ENCODE measurements around the gene APCDD1. TPM values are rescaled to one million over a fixed set of nuclear protein-coding genes. Genes with fewer than 3 reads are reported as not detected.

Gene APCDD1
- total and polyA plus RNA-seq, 2 of the 13 experiments (the other 11 are each of a cell fraction or from before 2014, with no cell fraction given), result 2.1 to 8.6 TPM

DNA sequence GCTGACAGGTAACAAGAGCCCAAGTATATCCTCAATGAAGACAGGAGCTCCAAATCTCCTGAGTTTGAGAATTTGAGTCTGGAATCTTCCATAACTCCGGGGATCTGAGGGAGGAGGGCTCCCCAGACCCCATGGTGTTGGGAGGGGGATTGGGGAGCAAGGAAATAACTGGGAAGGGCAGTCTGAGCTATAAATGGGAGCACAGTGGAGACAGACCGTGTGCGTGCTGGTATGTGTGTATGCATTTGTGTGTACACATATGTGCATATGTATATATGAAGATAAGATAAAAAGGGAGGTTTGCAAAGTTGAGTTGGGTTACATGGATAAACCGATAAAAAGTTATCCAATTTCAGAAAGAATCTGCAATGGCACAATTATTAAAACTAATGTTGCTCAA, 2.3 kb downstream of the APCDD1 start:
- ChIA-PET CTCF (ENCODE audit: low intra/inter-chr PET ratio, low total read pairs) (no interaction called here), POLR2A (no interaction called here)
- Histone ChIP-seq H3K36me3 (replicated peaks in 1 of 2; ENCODE audit: control insufficient read depth in 1 of 2, insufficient read depth in 2 of 2, low read length in 2 of 2) (no peaks in the 10 kb centered on the region), H3K79me2 (ENCODE audit: insufficient read depth, low read length) (no peaks in the 10 kb centered on the region), H3K27me3 (ENCODE audit: control insufficient read depth in 1 of 2, insufficient read depth in 2 of 2, low read length in 2 of 2) (peaks cover 2 to 27% of the 10 kb centered on the region in 2 experiments; a peak in 3 of 5 replicates), H3K9me3 (ENCODE audit: low read length) (no peaks in the 10 kb centered on the region), H3K4me2 (ENCODE audit: low read depth, low read length) (peak overlapping the region; percentile 91), H3K4me1 (ENCODE audit: insufficient read depth, low read length) (peaks cover 45% of the 10 kb centered on the region), H3K9ac (ENCODE audit: insufficient read depth, low read depth, low read length) (0 out of 2 replicates have a peak overlapping the region, but pooled peaks have one; percentile 71), H2AFZ (ENCODE audit: low read length) (no peak overlapping the region), H3K27ac (ENCODE audit: extremely low read length, insufficient read depth, low read length) (no peak overlapping the region), H4K20me1 (ENCODE audit: insufficient read depth, low read length) (no peaks in the 10 kb centered on the region), H3K4me3 (replicated peaks in 1 of 3; ENCODE audit: insufficient read depth in 1 of 3, low read depth in 2 of 3, low read length in 3 of 3) (peak overlapping the region in 1 of 3 experiments; percentile 58; a peak in 1 of 6 replicates)
- WGBS (ENCODE audit: low lambda C conversion rate), result 73% methylated on average over 4 of the region's 4 CpGs
- no peak for ATAC-seq
- intact Hi-C loops (cut with micrococcal nuclease; ENCODE audit: unreplicated experiment), result no loop called here
- DNase-seq (ENCODE audit: low spot score), result no peak
- in situ Hi-C loops (cut with HindIII; ENCODE audit: extremely low pct_ligation_motif_present, low pct_unique_long_range_greater_than_20kb), result no loop called here
- no peak for FAIRE-seq
- BruUV-seq (replicated peaks), result no TSS peak
- TF ChIP-seq NR2F1 (CRISPR knock-in tag; IDR thresholded peaks at IDR 0.05) (no peak), PHF5A (CRISPR knock-in tag; IDR thresholded peaks at IDR 0.05; ENCODE audit: low read depth, unreplicated experiment) (no peak), FOXP1 (IDR thresholded peaks at IDR 0.05) (no peak), FOXP1 (CRISPR knock-in tag; IDR thresholded peaks at IDR 0.05) (no peak), NCOA5 (CRISPR knock-in tag; IDR thresholded peaks at IDR 0.05) (no peak), CCDC6 (CRISPR knock-in tag; IDR thresholded peaks at IDR 0.05) (no peak), RARG (CRISPR knock-in tag; IDR thresholded peaks at IDR 0.05; ENCODE audit: low read depth) (no peak), ZNF160 (CRISPR knock-in tag; IDR thresholded peaks at IDR 0.05) (no peak), ZNF430 (CRISPR knock-in tag; IDR thresholded peaks at IDR 0.05) (no peak), SALL1 (CRISPR knock-in tag; IDR thresholded peaks at IDR 0.05) (no peak), MAFK (conservative IDR thresholded peaks at IDR 0.05 in 1 of 2, IDR thresholded peaks at IDR 0.05 in 1 of 2; ENCODE audit: low read length in 2 of 2) (no peak), TBX3 (IDR thresholded peaks at IDR 0.05; ENCODE audit: borderline replicate concordance) (no peak), TCF7L2 (IDR thresholded peaks at IDR 0.05; ENCODE audit: low read depth, low read length) (no peak), ZFP1 (CRISPR knock-in tag; IDR thresholded peaks at IDR 0.05) (no peak), NFKBIZ (CRISPR knock-in tag; IDR thresholded peaks at IDR 0.05) (no peak), HNF4G (IDR thresholded peaks at IDR 0.05; ENCODE audit: borderline replicate concordance, low read depth, low read length) (no peak), HNF4G (CRISPR knock-in tag; IDR thresholded peaks at IDR 0.05; ENCODE audit: borderline replicate concordance, low read depth) (no peak), PAF1 (CRISPR knock-in tag; IDR thresholded peaks at IDR 0.05) (no peak)
- TF ChIP-seq, protein P1, sequence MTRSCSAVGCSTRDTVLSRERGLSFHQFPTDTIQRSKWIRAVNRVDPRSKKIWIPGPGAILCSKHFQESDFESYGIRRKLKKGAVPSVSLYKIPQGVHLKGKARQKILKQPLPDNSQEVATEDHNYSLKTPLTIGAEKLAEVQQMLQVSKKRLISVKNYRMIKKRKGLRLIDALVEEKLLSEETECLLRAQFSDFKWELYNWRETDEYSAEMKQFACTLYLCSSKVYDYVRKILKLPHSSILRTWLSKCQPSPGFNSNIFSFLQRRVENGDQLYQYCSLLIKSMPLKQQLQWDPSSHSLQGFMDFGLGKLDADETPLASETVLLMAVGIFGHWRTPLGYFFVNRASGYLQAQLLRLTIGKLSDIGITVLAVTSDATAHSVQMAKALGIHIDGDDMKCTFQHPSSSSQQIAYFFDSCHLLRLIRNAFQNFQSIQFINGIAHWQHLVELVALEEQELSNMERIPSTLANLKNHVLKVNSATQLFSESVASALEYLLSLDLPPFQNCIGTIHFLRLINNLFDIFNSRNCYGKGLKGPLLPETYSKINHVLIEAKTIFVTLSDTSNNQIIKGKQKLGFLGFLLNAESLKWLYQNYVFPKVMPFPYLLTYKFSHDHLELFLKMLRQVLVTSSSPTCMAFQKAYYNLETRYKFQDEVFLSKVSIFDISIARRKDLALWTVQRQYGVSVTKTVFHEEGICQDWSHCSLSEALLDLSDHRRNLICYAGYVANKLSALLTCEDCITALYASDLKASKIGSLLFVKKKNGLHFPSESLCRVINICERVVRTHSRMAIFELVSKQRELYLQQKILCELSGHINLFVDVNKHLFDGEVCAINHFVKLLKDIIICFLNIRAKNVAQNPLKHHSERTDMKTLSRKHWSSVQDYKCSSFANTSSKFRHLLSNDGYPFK (CRISPR knock-in tag; IDR thresholded peaks at IDR 0.05; ENCODE audit: borderline replicate concordance), result no peak
- TF ChIP-seq, protein P2, sequence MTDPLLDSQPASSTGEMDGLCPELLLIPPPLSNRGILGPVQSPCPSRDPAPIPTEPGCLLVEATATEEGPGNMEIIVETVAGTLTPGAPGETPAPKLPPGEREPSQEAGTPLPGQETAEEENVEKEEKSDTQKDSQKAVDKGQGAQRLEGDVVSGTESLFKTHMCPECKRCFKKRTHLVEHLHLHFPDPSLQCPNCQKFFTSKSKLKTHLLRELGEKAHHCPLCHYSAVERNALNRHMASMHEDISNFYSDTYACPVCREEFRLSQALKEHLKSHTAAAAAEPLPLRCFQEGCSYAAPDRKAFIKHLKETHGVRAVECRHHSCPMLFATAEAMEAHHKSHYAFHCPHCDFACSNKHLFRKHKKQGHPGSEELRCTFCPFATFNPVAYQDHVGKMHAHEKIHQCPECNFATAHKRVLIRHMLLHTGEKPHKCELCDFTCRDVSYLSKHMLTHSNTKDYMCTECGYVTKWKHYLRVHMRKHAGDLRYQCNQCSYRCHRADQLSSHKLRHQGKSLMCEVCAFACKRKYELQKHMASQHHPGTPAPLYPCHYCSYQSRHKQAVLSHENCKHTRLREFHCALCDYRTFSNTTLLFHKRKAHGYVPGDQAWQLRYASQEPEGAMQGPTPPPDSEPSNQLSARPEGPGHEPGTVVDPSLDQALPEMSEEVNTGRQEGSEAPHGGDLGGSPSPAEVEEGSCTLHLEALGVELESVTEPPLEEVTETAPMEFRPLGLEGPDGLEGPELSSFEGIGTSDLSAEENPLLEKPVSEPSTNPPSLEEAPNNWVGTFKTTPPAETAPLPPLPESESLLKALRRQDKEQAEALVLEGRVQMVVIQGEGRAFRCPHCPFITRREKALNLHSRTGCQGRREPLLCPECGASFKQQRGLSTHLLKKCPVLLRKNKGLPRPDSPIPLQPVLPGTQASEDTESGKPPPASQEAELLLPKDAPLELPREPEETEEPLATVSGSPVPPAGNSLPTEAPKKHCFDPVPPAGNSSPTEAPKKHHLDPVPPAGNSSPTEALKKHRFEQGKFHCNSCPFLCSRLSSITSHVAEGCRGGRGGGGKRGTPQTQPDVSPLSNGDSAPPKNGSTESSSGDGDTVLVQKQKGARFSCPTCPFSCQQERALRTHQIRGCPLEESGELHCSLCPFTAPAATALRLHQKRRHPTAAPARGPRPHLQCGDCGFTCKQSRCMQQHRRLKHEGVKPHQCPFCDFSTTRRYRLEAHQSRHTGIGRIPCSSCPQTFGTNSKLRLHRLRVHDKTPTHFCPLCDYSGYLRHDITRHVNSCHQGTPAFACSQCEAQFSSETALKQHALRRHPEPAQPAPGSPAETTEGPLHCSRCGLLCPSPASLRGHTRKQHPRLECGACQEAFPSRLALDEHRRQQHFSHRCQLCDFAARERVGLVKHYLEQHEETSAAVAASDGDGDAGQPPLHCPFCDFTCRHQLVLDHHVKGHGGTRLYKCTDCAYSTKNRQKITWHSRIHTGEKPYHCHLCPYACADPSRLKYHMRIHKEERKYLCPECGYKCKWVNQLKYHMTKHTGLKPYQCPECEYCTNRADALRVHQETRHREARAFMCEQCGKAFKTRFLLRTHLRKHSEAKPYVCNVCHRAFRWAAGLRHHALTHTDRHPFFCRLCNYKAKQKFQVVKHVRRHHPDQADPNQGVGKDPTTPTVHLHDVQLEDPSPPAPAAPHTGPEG (CRISPR knock-in tag; IDR thresholded peaks at IDR 0.05), result no peak

Data from HepG2 (cell line).